Activated T-cell treated with anti-CD3 and anti-CD28 coated beads, Interleukin-2, amount 50 U/mL, for 4 hours (primary cell): ENCODE data around the gene NPIPA1. TPM values are rescaled to one million over a fixed set of nuclear protein-coding genes. Genes with fewer than 3 reads are reported as not detected.
A peak's percentile ranks its signal among the peaks of the same experiment; 100 is the strongest.
"Not testable (repeated sequence)": the region's sequence is repeated elsewhere in the genome, so short reads cannot be mapped to it uniquely, and the experiment has no call there.

Experiments used
- ATAC-seq, 2 donors: fragments of 200-7000 bp; cut with Tn5 transposase; one replicate each; pipeline ENCODE4 v1.10.0; 2021
- DNase-seq: peaks from one replicate; pipeline ENCODE4 v3.0.0-alpha.2; 2020
- H3K27me3 Mint-ChIP-seq: one replicate; pipeline ENCODE4 v1.8.0; 2021; ENCODE audit warnings: low read depth, mixed read lengths
- H3K36me3 Mint-ChIP-seq: one replicate; pipeline ENCODE4 v1.8.0; 2022; ENCODE audit warnings: mixed read lengths; ENCODE audit not compliant: insufficient read depth
- H3K4me1 Mint-ChIP-seq: one replicate; pipeline ENCODE4 v1.8.0; 2021; ENCODE audit warnings: low read depth, mixed read lengths
- H3K4me3 Mint-ChIP-seq: one replicate; pipeline ENCODE4 v1.8.0; 2021; ENCODE audit warnings: mild to moderate bottlenecking, moderate library complexity, mixed read lengths
- H3K9me3 Mint-ChIP-seq: one replicate; pipeline ENCODE4 v1.8.0; 2021; ENCODE audit warnings: mixed read lengths
- total RNA-seq, 3 donors: library from RNA; stranded (reverse); gene quantifications; one replicate each; pipeline ENCODE4 v1.2.1, GENCODE V29; 2021

Gene NPIPA1
- 10 to 100 TPM; 53.8 to 75.8 (median 58.7) TPM for total RNA-seq

- H3K9me3 Mint-ChIP-seq, H3K4me1 Mint-ChIP-seq: not testable (repeated sequence)
Observed at GRCh38 chr16:14937143-14937542, at the start of gene NPIPA1. Gene NPIPA1 (plus strand): TSS chr16:14937443. CDS start chr16:14937443, 0 bp downstream.

GRCh38 chr16:14892111-14892510, 45.1 kb upstream of the NPIPA1 start:
- H3K4me3 Mint-ChIP-seq, H3K4me1 Mint-ChIP-seq, DNase-seq: not testable (repeated sequence)

More at GRCh38 chr16:14937143-14937542, at the start of gene NPIPA1:
- not testable (repeated sequence) for H3K4me3 Mint-ChIP-seq, H3K36me3 Mint-ChIP-seq, DNase-seq, H3K27me3 Mint-ChIP-seq, ATAC-seq

GRCh38 chr16:14895382-14895781, 41.9 kb upstream of the NPIPA1 start:
- H3K4me3 Mint-ChIP-seq, DNase-seq, H3K9me3 Mint-ChIP-seq, H3K36me3 Mint-ChIP-seq, H3K27me3 Mint-ChIP-seq, ATAC-seq, H3K4me1 Mint-ChIP-seq: not testable (repeated sequence)

More at GRCh38 chr16:14892111-14892510, 45.1 kb upstream of the NPIPA1 start:
- not testable (repeated sequence) for ATAC-seq, H3K36me3 Mint-ChIP-seq, H3K27me3 Mint-ChIP-seq, H3K9me3 Mint-ChIP-seq

GRCh38 chr16:14896023-14896422, 41.2 kb upstream of the NPIPA1 start:
- not testable (repeated sequence) for H3K27me3 Mint-ChIP-seq, H3K9me3 Mint-ChIP-seq, DNase-seq, H3K4me1 Mint-ChIP-seq, H3K36me3 Mint-ChIP-seq, ATAC-seq, H3K4me3 Mint-ChIP-seq

- not testable (repeated sequence) for H3K36me3 Mint-ChIP-seq, H3K9me3 Mint-ChIP-seq, H3K4me1 Mint-ChIP-seq, DNase-seq, H3K27me3 Mint-ChIP-seq, H3K4me3 Mint-ChIP-seq
- ATAC-seq = peak; percentile 50 to 72
Observed at GRCh38 chr16:14897006-14897664, 40.1 kb upstream of the NPIPA1 start.

- not testable (repeated sequence) for H3K36me3 Mint-ChIP-seq, H3K9me3 Mint-ChIP-seq
Observed at GRCh38 chr16:14898162-14898561, 39.1 kb upstream of the NPIPA1 start.

GRCh38 chr16:14903191-14903957, 33.9 kb upstream of the NPIPA1 start:
- not testable (repeated sequence) for H3K4me3 Mint-ChIP-seq

More at GRCh38 chr16:14898162-14898561, 39.1 kb upstream of the NPIPA1 start:
- not testable (repeated sequence) for ATAC-seq, DNase-seq, H3K4me3 Mint-ChIP-seq, H3K4me1 Mint-ChIP-seq, H3K27me3 Mint-ChIP-seq

GRCh38 chr16:14909744-14910143, 27.5 kb upstream of the NPIPA1 start:
- H3K27me3 Mint-ChIP-seq, DNase-seq, ATAC-seq, H3K4me1 Mint-ChIP-seq, H3K4me3 Mint-ChIP-seq, H3K36me3 Mint-ChIP-seq, H3K9me3 Mint-ChIP-seq: not testable (repeated sequence)

More at GRCh38 chr16:14903191-14903957, 33.9 kb upstream of the NPIPA1 start:
- not testable (repeated sequence) for H3K4me1 Mint-ChIP-seq, DNase-seq, H3K9me3 Mint-ChIP-seq, H3K36me3 Mint-ChIP-seq, H3K27me3 Mint-ChIP-seq
- peak; percentile 40 to 70 for ATAC-seq

- not testable (repeated sequence) for H3K36me3 Mint-ChIP-seq, H3K4me1 Mint-ChIP-seq, DNase-seq, H3K9me3 Mint-ChIP-seq, H3K4me3 Mint-ChIP-seq, H3K27me3 Mint-ChIP-seq
- ATAC-seq = peak; percentile 89
Observed at GRCh38 chr16:14910833-14911629, 26.2 kb upstream of the NPIPA1 start.

GRCh38 chr16:14911954-14912353, 25.3 kb upstream of the NPIPA1 start:
- not testable (repeated sequence) for ATAC-seq, H3K36me3 Mint-ChIP-seq, H3K4me1 Mint-ChIP-seq, H3K27me3 Mint-ChIP-seq, H3K9me3 Mint-ChIP-seq
- peak; percentile 41 for DNase-seq
- peak overlapping the region; percentile 77 for H3K4me3 Mint-ChIP-seq

- H3K36me3 Mint-ChIP-seq, H3K27me3 Mint-ChIP-seq, DNase-seq, H3K4me1 Mint-ChIP-seq, ATAC-seq, H3K4me3 Mint-ChIP-seq, H3K9me3 Mint-ChIP-seq: not testable (repeated sequence)
Observed at GRCh38 chr16:14912588-14912987, 24.7 kb upstream of the NPIPA1 start.

GRCh38 chr16:14918504-14918903, 18.7 kb upstream of the NPIPA1 start:
- H3K9me3 Mint-ChIP-seq, ATAC-seq, H3K4me3 Mint-ChIP-seq, H3K4me1 Mint-ChIP-seq, H3K27me3 Mint-ChIP-seq, H3K36me3 Mint-ChIP-seq, DNase-seq: not testable (repeated sequence)

- not testable (repeated sequence) for H3K36me3 Mint-ChIP-seq, DNase-seq, ATAC-seq, H3K27me3 Mint-ChIP-seq, H3K4me3 Mint-ChIP-seq, H3K4me1 Mint-ChIP-seq, H3K9me3 Mint-ChIP-seq
Observed at GRCh38 chr16:14919837-14920600, 17.2 kb upstream of the NPIPA1 start.

- not testable (repeated sequence) for H3K9me3 Mint-ChIP-seq, ATAC-seq, H3K27me3 Mint-ChIP-seq, H3K4me3 Mint-ChIP-seq, H3K36me3 Mint-ChIP-seq, DNase-seq, H3K4me1 Mint-ChIP-seq
Observed at GRCh38 chr16:14922285-14922684, 15.0 kb upstream of the NPIPA1 start.
